Progenitor cell of endocrine pancreas (in vitro differentiated cells): ENCODE measurements around the gene CLPTM1L. TPM values are rescaled to one million over a fixed set of nuclear protein-coding genes. Genes with fewer than 3 reads are reported as not detected.
"Not testable (repeated sequence)": the region's sequence is repeated elsewhere in the genome, so short reads cannot be mapped to it uniquely, and the experiment has no call there.

Source experiments
- DNase-seq: peaks from one replicate; pipeline ENCODE4 v3.0.0; 2021; ENCODE audit warnings: low spot score; ENCODE audit not compliant: unreplicated experiment
- H3K27ac Mint-ChIP-seq: 2 replicates; pipeline ENCODE4 v1.8.0; 2021; ENCODE audit warnings: mild to moderate bottlenecking, moderate library complexity, mixed read lengths
- H3K27me3 Mint-ChIP-seq: 2 replicates; pipeline ENCODE4 v1.8.0; 2021; ENCODE audit warnings: mixed read lengths
- H3K36me3 Mint-ChIP-seq: 2 replicates; pipeline ENCODE4 v1.8.0; 2022; ENCODE audit warnings: mixed read lengths; ENCODE audit not compliant: insufficient read depth
- H3K4me1 Mint-ChIP-seq: 2 replicates; pipeline ENCODE4 v1.8.0; 2021; ENCODE audit warnings: low read depth, mixed read lengths
- H3K4me3 Mint-ChIP-seq: 2 replicates; pipeline ENCODE4 v1.8.0; 2021; ENCODE audit warnings: low read depth, mild to moderate bottlenecking, moderate library complexity, mixed read lengths
- H3K9me3 Mint-ChIP-seq: 2 replicates; pipeline ENCODE4 v1.8.0; 2021; ENCODE audit warnings: low read depth, mixed read lengths
- CTCF ChIP-seq: fragments of 200-600 bp; sonication (generic); IDR thresholded peaks from one replicate; pipeline ENCODE4 v1.5.0; 2021; ENCODE audit warnings: antibody characterized with exemption, mild to moderate bottlenecking; ENCODE audit not compliant: unreplicated experiment
- total RNA-seq: library from RNA; stranded (reverse); gene quantifications from 2 replicates; pipeline ENCODE4 v1.2.1, GENCODE V29; 2021

The CLPTM1L gene
- total RNA-seq, 1 donor from 2014 or later, result 95.4 TPM

DNA sequence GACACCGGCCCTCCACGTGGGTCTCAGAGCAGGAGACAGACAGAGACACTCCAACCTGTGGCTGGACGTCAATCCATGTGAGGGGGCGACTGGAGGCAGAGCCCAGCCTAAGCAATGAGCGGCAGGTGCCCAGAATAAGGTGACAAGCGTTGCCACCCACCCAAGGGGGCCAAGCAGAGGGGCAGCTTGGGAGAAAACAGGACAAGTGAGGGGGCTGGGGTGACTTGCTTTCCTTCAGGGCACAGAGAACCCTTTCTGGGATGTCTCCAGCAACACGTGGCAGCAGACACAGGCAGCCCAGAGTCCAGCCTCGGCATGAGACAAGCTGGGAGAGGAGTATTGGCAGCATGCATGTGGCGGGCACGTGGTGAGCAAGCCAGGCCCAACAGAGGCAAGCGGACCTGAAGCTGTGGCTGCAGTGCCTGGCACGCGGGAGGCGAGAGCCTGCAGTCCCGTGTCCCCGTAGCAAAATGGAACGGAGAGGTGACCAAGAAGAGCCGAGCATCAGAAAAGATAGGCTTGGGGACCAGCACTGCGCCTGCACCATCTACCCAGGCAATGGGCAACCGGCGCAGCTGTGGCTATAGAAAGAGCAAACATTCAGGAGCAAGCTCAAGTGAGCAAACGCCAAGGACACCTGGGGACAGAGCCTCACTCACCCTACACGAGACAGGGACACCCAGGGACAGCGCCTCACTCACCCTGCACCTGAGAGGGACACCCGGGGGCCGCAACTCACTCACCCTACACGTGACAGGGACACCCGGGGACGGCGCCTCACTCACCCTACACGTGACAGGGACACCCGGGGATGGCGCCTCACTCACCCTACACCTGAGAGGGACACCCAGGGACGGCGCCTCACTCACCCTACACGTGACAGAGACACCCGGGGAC is 56.2 kb downstream of the CLPTM1L start:
- TF ChIP-seq CTCF, result no peak

DNA sequence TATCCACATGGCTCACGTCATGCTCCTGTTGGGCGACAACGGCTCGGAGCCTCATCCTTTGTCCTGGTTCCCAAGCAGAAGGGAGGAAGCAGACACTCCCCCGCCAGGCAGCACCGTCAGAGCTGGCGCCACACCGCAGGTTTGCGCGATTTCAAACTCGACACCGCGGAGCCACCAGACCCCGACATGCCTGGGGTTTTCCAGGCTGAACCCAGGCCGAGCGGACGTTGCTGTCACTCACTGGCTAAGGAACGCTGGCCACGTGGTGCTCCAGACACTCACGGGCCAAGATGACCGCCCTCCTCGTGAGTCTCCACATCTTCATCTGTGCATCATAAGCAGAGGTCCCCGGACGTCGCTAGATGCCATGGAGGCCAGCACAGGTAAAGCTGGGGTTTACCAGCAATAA is 59.0 kb downstream of the CLPTM1L start:
- Mint-ChIP-seq H3K27me3 (no peaks in the 10 kb centered on the region), H3K27ac (no peak overlapping the region), H3K4me1 (no peaks in the 10 kb centered on the region), H3K9me3 (peaks cover 5% of the 10 kb centered on the region), H3K36me3 (peaks cover 3% of the 10 kb centered on the region), H3K4me3 (no peak overlapping the region)
- no peak for DNase-seq
- TF ChIP-seq CTCF, result no peak

More for the DNA sequence above, 56.2 kb downstream of the CLPTM1L start:
- peaks cover 5% of the 10 kb centered on the region for H3K9me3 Mint-ChIP-seq
- H3K4me3 Mint-ChIP-seq, result no peak overlapping the region
- H3K27ac Mint-ChIP-seq, result no peak overlapping the region
- DNase-seq, result no peak
- no peaks in the 10 kb centered on the region for H3K4me1 Mint-ChIP-seq
- peaks cover 20% of the 10 kb centered on the region for H3K27me3 Mint-ChIP-seq
- H3K36me3 Mint-ChIP-seq, result peaks cover 3% of the 10 kb centered on the region

DNA sequence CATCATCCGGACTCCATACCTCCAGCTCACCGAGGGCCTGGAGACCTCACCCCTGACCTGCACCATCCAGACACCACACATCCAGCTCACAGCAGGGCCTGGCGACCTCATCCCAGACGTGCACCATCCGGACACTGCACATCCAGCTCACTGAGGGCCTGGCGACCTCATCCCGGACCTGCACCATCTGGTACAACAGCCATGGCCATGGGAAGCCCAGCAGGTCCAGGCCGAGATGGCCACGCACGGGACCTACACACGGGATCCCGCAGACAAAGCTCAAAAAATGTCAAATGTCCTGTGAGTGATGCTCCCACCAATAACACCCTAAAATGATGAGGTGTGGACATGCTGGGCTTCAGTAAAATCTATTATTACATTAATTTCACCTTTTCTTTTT is 59.8 kb downstream of the CLPTM1L start:
- Mint-ChIP-seq H3K27me3 (no peaks in the 10 kb centered on the region), H3K36me3 (peaks cover 3% of the 10 kb centered on the region), H3K4me1 (no peaks in the 10 kb centered on the region), H3K9me3 (peaks cover 5% of the 10 kb centered on the region), H3K4me3 (no peak overlapping the region), H3K27ac (no peak overlapping the region)
- TF ChIP-seq CTCF, result no peak
- no peak for DNase-seq

DNA sequence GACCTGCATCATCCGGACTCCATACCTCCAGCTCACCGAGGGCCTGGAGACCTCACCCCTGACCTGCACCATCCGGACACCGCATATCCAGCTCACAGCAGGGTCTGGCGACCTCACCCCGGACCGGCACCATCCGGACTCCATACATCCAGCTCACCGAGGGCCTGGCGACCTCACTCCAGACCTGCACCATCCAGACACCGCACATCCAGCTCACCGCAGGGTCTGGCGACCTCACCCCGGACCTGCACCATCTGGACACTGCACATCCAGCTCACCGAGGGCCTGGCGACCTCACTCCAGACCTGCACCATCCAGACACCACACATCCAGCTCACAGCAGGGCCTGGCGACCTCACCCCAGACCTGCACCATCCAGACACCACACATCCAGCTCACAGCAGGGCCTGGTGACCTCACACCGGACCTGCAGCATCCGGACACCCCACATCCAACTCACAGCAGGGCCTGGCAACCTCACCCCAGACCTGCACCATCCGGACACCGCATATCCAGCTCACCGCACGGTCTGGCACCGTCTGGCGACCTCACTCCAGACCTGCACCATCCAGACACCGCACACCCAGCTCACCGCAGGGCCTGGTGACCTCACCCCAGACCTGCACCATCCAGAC is 60.4 kb downstream of the CLPTM1L start:
- H3K27me3 Mint-ChIP-seq, H3K4me1 Mint-ChIP-seq, DNase-seq, H3K4me3 Mint-ChIP-seq, H3K9me3 Mint-ChIP-seq, H3K36me3 Mint-ChIP-seq, H3K27ac Mint-ChIP-seq: not testable (repeated sequence)

- H3K36me3 Mint-ChIP-seq, H3K27ac Mint-ChIP-seq, H3K27me3 Mint-ChIP-seq, H3K4me1 Mint-ChIP-seq, H3K4me3 Mint-ChIP-seq, H3K9me3 Mint-ChIP-seq, DNase-seq: not testable (repeated sequence)
Observed at GRCh38 chr5:1283729-1284041, 61.2 kb downstream of the CLPTM1L start.

GRCh38 chr5:1282993-1283728 is 61.7 kb downstream of the CLPTM1L start:
- not testable (repeated sequence) for H3K36me3 Mint-ChIP-seq, H3K9me3 Mint-ChIP-seq, H3K4me1 Mint-ChIP-seq, H3K4me3 Mint-ChIP-seq, H3K27ac Mint-ChIP-seq, DNase-seq, H3K27me3 Mint-ChIP-seq
